ENCODE data around the gene LMNA.

The LMNA gene

DNA sequence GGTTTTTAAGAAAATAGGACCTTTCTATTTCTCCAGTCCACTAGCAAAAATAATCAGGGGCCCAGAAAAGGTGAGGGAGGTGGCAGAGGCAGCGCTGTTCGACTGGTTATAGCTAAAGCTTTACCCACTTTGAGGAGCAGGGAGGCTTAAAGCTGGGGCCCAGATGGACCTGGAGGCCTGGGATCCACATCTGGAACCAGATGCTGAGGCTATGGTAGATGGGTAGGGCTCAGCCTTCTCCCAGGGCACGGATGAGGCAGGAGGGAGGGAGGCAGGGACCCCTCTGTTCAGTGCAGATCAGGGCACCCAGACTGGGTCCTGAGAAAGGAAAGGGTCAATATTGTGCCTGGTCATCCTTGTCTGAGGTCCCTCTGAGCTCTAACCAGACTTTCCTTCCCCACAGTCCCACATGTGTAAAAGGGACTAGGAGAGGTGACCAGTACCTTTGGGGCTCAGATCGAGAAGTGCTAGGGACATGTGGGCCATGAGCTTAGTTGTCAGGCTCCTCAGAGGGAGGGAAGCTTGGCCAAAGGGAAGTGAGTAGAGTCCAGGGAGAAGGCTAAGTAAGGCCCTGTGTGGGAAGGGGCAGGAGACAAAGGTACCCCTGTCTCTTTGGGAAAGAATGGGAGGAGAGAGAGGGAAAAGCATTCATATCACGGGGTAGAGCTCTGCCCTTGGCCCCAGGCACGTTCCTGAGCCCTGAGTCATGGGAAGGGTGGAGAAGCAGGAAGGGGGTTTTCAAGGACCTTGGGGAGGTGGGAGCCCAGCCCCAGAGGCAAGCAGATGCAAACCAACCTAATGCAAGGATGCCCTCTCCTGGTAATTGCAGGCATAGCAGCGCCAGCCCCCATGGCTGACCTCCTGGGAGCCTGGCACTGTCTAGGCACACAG is 15.4 kb downstream of the LMNA start:
- peak; percentile 98 for DNase-seq
- in situ Hi-C loops (cut with HindIII; ENCODE audit: low pct_ligation_motif_present, low pct_unique_long_range_greater_than_20kb, low sequenced_read_pairs) = no loop called here

GRCh38 chr1:156130578-156130942 is 16.0 kb downstream of the LMNA start:
- in situ Hi-C loops (cut with HindIII; ENCODE audit: low pct_ligation_motif_present, low pct_unique_long_range_greater_than_20kb, low sequenced_read_pairs) = no loop called here
- DNase-seq = no peak

DNA sequence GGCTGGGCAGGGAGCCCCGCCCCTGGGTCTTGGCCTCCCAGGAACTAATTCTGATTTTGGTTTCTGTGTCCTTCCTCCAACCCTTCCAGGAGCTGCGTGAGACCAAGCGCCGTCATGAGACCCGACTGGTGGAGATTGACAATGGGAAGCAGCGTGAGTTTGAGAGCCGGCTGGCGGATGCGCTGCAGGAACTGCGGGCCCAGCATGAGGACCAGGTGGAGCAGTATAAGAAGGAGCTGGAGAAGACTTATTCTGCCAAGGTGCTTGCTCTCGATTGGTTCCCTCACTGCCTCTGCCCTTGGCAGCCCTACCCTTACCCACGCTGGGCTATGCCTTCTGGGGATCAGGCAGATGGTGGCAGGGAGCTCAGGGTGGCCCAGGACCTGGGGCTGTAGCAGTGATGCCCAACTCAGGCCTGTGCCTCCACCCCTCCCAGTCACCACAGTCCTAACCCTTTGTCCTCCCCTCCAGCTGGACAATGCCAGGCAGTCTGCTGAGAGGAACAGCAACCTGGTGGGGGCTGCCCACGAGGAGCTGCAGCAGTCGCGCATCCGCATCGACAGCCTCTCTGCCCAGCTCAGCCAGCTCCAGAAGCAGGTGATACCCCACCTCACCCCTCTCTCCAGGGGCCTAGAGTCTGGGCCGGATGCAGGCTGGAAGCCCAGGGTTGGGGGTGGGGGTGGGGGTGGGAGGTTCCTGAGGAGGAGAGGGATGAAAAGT is 20.4 kb downstream of the LMNA start:
- in situ Hi-C loops (cut with HindIII; ENCODE audit: low pct_ligation_motif_present, low pct_unique_long_range_greater_than_20kb, low sequenced_read_pairs) = no loop called here
- DNase-seq = no peak

DNA sequence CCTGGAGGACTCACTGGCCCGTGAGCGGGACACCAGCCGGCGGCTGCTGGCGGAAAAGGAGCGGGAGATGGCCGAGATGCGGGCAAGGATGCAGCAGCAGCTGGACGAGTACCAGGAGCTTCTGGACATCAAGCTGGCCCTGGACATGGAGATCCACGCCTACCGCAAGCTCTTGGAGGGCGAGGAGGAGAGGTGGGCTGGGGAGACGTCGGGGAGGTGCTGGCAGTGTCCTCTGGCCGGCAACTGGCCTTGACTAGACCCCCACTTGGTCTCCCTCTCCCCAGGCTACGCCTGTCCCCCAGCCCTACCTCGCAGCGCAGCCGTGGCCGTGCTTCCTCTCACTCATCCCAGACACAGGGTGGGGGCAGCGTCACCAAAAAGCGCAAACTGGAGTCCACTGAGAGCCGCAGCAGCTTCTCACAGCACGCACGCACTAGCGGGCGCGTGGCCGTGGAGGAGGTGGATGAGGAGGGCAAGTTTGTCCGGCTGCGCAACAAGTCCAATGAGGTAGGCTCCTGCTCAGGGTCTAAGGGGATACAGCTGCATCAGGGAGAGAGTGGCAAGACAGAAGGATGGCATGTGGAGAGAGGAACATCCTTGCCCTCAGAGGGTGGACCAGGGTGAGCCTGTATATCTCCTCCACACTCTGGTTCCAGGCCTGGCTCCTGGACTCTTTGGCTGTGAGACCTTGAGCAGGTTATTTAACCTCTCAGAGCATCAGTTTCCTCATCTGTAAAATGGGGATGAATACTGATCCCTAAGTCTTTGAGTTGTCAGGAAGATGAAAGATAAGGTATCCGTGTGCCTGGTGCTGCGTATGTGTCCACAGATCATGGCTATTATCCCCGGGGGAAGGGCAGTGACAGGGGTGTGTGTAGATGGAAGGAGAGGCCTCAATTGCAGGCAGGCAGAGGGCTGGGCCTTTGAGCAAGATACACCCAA is 21.7 kb downstream of the LMNA start:
- DNase-seq = no peak
- in situ Hi-C loops (cut with HindIII; ENCODE audit: low pct_ligation_motif_present, low pct_unique_long_range_greater_than_20kb, low sequenced_read_pairs) = no loop called here

DNA sequence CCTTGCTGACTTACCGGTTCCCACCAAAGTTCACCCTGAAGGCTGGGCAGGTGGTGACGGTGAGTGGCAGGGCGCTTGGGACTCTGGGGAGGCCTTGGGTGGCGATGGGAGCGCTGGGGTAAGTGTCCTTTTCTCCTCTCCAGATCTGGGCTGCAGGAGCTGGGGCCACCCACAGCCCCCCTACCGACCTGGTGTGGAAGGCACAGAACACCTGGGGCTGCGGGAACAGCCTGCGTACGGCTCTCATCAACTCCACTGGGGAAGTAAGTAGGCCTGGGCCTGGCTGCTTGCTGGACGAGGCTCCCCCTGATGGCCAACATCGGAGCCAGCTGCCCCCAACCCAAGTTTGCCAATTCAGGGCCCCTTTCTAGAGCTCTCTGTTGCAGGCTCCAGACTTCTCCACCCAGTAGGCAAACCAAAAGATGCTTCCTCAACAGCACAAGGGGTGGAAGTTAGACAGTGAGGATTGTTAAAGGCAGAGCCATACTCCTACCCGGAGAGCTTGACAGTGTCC is 22.5 kb downstream of the LMNA start:
- in situ Hi-C loops (cut with HindIII; ENCODE audit: low pct_ligation_motif_present, low pct_unique_long_range_greater_than_20kb, low sequenced_read_pairs) = no loop called here
- no peak for DNase-seq

- DNase-seq = no peak
- in situ Hi-C loops (cut with HindIII; ENCODE audit: low pct_ligation_motif_present, low pct_unique_long_range_greater_than_20kb, low sequenced_read_pairs) = no loop called here
Measured at GRCh38 chr1:156138458-156138867, 24.0 kb downstream of the LMNA start.

DNA sequence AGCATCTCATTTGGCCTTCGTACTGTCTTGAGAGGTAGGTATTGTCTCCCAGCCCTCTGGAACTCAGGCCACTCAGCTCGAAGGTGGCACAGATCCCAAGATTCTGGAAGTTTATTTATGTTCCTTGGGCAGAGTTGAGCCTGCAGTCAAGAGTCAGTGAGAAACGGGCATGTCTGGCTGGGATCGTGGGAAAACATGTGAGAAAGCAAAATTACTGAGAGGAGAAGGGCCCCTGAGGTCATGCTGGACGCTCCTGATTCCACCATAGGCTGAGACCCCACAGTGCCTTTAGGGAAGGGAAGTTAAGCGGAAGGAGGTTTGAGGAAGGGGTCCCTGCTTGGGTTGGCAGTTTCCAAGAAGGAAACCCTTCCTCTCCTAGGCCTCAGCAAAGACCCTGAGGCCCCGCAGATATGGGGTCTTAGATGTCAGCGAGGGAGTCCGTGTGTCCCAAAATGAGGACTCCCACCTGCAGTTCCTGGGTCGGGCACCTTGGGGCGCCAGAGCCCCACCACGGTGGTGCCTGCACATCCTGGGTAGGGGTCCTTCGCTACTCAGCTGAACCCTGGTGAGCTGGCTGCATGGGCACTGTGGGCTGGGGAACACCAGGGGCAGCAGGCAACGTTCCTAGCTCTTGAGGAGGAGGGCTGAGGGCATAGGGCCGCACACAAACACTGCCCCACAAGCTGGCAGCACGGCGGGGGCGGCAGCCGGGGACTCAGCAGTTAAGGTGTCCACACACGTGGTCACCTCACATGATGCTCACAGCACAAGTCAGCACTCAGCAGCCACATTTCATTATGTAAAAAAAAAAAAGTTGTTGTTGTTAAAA is 26.6 kb downstream of the LMNA start:
- in situ Hi-C loops (cut with HindIII; ENCODE audit: low pct_ligation_motif_present, low pct_unique_long_range_greater_than_20kb, low sequenced_read_pairs) = no loop called here
- no peak for DNase-seq

- DNase-seq = no peak
- in situ Hi-C loops (cut with HindIII; ENCODE audit: low pct_ligation_motif_present, low pct_unique_long_range_greater_than_20kb, low sequenced_read_pairs) = no loop called here
Measured at GRCh38 chr1:156143765-156144489, 29.4 kb downstream of the LMNA start.

DNA sequence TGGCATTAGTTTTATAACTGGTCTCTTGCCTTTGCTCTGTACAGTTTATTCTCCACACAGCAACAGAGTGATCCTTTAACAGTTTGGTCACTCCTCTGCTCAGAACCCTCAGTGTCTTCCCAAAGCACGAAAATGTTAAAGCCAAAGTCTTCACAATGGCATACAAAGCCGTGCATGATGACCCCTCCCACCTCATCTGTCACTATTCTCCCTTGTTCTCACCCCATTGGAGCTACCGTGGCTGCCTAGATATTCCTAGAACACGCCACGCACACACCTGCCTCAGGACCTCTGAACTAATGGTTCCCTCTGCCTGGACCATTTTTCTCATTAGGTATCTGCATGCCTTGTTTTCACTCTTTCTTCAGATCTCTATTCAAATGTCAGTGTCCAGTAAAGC is 30.2 kb downstream of the LMNA start:
- in situ Hi-C loops (cut with HindIII; ENCODE audit: low pct_ligation_motif_present, low pct_unique_long_range_greater_than_20kb, low sequenced_read_pairs) = no loop called here
- DNase-seq = no peak

DNA sequence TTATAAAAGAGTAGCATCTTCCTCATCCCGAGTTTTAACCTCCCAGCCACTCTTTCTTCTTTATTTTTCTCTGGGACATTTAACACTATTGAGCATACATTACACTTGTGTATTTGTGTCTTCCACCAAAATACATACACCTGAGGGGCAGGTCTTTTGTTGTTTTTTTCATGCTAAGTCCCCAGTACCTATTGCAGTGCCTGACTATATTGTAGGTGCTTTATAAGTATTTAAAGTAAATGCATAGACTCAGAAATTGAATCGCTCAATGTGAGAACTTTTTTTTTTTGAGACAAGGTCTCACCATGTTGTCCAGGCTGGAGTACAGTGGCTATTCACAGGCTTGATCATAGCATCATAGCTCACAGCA is 31.1 kb downstream of the LMNA start:
- DNase-seq = no peak
- in situ Hi-C loops (cut with HindIII; ENCODE audit: low pct_ligation_motif_present, low pct_unique_long_range_greater_than_20kb, low sequenced_read_pairs) = no loop called here

DNA sequence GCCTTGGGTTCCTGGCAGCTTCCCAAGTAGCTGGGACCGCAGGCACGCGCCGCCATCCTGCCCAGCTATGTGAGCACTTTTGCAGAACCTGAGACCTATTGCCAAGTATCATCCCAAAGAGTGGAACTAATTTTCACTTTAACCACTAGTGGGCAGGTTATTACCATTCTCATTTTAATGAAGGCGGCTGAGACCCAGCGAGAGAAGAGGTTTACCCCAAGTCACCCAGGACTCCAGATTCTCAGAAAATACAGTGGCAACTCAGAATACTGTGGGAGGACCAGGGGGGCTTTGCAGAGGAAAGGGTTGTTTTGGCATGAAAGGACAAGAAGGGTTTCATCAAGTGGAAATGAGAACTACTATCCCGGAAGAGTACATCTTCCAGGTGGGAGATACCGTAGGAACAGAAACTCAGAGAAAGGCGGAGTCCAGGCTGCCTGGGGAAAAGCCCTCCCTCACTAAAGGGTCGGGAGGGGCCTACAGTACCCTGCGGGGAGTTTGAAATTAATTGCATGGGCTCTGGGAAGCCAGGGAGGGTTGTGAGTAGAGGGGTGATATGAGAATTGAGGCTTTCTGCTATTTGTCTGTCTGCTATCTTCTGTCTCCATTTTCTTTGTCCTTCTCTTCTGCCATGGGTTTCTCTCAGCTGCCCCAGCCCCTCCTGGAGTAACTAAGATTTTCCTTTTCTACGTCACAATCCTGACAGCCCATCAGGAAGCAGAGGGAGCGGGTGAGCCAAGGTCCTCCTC is 31.7 kb downstream of the LMNA start:
- DNase-seq = peak; percentile 97
- in situ Hi-C loops (cut with HindIII; ENCODE audit: low pct_ligation_motif_present, low pct_unique_long_range_greater_than_20kb, low sequenced_read_pairs) = no loop called here

GRCh38 chr1:156146769-156147405 is 32.4 kb downstream of the LMNA start:
- no peak for DNase-seq
- in situ Hi-C loops (cut with HindIII; ENCODE audit: low pct_ligation_motif_present, low pct_unique_long_range_greater_than_20kb, low sequenced_read_pairs) = no loop called here

GRCh38 chr1:156148216-156148615 is 33.7 kb downstream of the LMNA start:
- in situ Hi-C loops (cut with HindIII; ENCODE audit: low pct_ligation_motif_present, low pct_unique_long_range_greater_than_20kb, low sequenced_read_pairs) = no loop called here
- no peak for DNase-seq

- in situ Hi-C loops (cut with HindIII; ENCODE audit: low pct_ligation_motif_present, low pct_unique_long_range_greater_than_20kb, low sequenced_read_pairs) = no loop called here
- DNase-seq = no peak
Measured at GRCh38 chr1:156149374-156150332, 35.1 kb downstream of the LMNA start.

DNA sequence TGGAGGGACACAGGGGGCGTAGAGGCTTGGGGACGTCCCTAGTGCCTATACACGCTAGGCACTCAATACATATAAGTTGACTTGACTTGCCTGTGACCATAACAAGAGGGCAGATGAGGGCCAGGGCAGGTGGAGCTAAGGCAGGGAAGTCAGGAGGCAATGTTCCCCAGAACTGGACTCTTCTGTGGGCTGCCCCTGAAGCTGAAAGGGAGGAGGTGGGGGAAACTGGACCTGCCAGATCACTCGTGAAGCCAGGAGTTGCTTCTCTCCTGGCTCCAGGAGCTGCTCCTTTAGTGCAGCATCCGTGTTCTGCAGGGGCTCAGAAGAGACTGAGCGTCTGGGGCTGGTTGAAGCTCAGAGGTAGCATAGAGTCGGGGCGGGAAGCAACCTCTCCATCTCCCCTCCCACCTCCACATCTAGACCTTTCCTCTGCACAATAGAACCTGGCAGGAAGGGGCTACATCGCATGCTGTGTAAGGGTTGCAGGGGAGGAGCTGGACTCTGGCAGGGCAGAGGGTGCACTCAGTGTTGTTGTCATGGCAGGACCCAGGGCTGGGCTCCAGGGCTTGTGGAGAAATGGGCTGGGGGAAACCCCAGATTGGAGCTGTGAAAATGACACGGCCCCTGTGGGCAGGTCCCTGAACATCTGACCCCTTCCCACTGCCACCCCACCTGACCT is 36.0 kb downstream of the LMNA start:
- in situ Hi-C loops (cut with HindIII; ENCODE audit: low pct_ligation_motif_present, low pct_unique_long_range_greater_than_20kb, low sequenced_read_pairs) = no loop called here
- DNase-seq = no peak
